BE2C (cell line): ENCODE results near the gene DET1.

Source experiments
- DNase-seq: peaks from one replicate; pipeline ENCODE4 v3.0.0-alpha.2; 2020
- H3K27me3 ChIP-seq: fragments of 250-450 bp; sonication (Bioruptor Pico); 2 replicates; pipeline ENCODE4 v1.5.1; 2020; ENCODE audit warnings: mild to moderate bottlenecking
- H3K36me3 ChIP-seq: fragments of 250-450 bp; sonication (Bioruptor Pico); 2 replicates; pipeline ENCODE4 v1.5.1; 2020; ENCODE audit warnings: mild to moderate bottlenecking
- H3K4me1 ChIP-seq: fragments of 250-450 bp; sonication (Bioruptor Pico); 2 replicates; pipeline ENCODE4 v1.5.1; 2020
- H3K4me3 ChIP-seq: 2 replicates; pipeline ENCODE4 v1.5.1; 2011; ENCODE audit warnings: low read depth, low read length
- H3K9me3 ChIP-seq: fragments of 250-450 bp; sonication (Bioruptor Pico); 2 replicates; pipeline ENCODE4 v1.5.1; 2020
- TF ChIP-seq, protein P1 (sequence below): IDR thresholded peaks from 2 replicates; pipeline ENCODE4 v1.5.1; 2012; ENCODE audit warnings: mild to moderate bottlenecking, low read depth, low read length

The DET1 gene

DNA sequence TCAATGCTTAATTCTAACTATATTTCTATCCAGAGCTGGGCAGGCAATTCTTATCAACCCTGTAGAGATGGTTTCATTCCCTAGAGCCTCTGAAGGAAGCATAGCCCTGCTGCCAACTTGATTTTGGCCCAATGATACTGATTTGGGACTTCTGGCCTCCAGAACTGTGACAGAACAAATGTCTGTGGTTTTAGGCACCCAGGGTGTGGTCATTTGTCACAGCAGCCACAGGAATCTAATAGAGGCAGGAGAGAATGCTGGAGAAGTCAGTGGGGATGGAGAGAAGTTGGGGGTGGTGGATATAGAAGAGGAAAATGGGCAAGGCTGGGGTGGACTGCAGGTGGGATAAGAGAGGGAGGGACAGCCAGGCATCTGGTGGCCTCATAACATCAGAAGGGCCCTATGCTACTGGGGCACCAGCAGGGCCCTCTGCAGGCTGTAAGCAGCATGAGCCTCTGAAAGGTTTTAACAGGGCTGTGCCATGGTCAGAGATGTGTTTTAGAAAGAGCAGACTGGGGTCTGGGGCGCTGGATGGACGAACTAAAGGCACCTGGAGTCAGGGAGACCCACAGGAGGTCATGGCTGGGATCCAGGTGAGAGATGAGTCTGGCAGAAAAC, 59.2 kb downstream of the DET1 start:
- Histone ChIP-seq H3K4me1 (no peaks in the 10 kb centered on the region; the same call in 1 of the 2 replicates), H3K4me3 (no peak overlapping the region), H3K36me3 (no peaks in the 10 kb centered on the region), H3K9me3 (no peaks in the 10 kb centered on the region), H3K27me3 (no peaks in the 10 kb centered on the region)
- TF ChIP-seq, protein P1, sequence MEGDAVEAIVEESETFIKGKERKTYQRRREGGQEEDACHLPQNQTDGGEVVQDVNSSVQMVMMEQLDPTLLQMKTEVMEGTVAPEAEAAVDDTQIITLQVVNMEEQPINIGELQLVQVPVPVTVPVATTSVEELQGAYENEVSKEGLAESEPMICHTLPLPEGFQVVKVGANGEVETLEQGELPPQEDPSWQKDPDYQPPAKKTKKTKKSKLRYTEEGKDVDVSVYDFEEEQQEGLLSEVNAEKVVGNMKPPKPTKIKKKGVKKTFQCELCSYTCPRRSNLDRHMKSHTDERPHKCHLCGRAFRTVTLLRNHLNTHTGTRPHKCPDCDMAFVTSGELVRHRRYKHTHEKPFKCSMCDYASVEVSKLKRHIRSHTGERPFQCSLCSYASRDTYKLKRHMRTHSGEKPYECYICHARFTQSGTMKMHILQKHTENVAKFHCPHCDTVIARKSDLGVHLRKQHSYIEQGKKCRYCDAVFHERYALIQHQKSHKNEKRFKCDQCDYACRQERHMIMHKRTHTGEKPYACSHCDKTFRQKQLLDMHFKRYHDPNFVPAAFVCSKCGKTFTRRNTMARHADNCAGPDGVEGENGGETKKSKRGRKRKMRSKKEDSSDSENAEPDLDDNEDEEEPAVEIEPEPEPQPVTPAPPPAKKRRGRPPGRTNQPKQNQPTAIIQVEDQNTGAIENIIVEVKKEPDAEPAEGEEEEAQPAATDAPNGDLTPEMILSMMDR: 0 out of 2 replicates have a peak, but pooled peaks have one; percentile 3
- DNase-seq: no peak

DNA sequence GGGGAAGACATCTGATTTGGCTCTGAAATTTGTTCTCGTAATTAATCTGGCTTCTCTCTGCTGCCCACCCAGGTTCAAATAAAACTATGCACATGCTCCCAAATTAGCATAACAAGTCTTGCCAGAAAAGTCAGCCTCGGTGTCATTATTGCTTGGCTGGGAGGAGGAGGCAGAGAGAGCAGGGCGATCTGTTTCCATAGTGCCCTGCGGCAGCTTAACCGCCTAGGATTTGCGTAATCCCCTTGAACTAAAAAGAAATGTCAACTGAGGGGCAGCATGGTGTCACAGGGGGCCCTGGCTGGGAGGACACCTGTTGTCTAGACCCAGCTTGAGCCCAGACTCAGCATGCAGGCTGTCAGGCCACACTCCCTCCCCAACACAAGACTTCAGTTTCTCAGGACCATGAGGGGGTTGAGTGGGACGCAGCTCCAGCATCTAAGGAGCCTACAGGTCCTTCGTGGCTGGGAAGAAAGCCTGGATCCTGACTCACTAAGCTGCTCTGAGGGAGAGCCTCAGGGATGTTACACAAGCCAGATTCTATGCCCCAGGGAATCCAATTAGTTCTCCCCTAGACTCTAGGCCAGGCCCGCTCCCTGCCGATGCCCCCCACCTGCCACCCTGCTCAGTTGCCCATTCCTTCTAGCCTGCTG, 61.7 kb downstream of the DET1 start:
- Histone ChIP-seq H3K36me3 (no peaks in the 10 kb centered on the region; the same call in 1 of the 2 replicates), H3K27me3 (no peaks in the 10 kb centered on the region), H3K9me3 (no peaks in the 10 kb centered on the region), H3K4me1 (no peaks in the 10 kb centered on the region; the same call in 1 of the 2 replicates), H3K4me3 (no peak overlapping the region)
- DNase-seq: peak; percentile 23
- TF ChIP-seq, protein P1: no peak

DNA sequence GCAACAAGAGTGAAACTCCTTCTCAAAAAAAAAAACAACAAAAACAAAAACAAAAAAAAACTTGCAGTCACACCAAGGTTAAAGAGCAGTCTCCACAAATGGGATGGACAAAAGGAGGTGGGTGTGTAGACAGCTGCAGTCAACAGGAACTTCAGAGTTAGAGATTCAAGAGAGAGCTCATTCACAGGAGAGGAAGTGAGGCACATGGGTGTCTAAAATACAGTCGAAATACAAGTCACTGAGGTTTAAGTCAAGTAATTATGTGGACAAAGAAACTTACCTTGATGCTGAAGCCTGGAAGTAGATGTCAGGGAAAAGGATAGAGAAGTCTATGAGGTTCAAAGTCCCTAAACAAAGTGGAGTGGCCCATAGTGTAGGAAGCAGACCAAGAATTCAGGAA, 64.2 kb downstream of the DET1 start:
- no peak for DNase-seq
- TF ChIP-seq, protein P1: no peak
- Histone ChIP-seq H3K4me1 (no peaks in the 10 kb centered on the region; the same call in 1 of the 2 replicates), H3K9me3 (no peaks in the 10 kb centered on the region), H3K27me3 (no peaks in the 10 kb centered on the region), H3K4me3 (no peak overlapping the region), H3K36me3 (peaks cover 10% of the 10 kb centered on the region)

DNA sequence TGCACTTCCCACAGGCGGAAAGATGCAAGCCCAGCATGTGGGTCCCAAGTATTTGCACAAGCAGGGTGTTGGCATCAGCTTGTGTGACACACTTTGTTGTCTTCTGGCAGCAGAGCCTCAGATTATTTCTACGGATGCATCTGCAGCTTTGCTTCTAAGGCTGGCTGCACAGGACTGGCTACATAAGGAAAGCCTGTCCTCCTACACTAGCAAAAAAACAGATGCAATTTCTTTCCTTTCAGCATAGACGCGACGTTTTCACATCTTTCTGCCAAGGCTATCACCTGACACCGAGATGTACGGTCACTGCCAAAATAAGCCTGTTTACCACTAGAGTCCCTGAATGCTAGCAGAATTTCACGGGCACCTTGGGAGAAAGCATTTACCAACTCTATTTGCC, 65.5 kb downstream of the DET1 start:
- H3K36me3 ChIP-seq: peaks cover 15% of the 10 kb centered on the region

GRCh38 chr15:88479169-88479568, 67.3 kb downstream of the DET1 start:
- H3K36me3 ChIP-seq: peaks cover 19% of the 10 kb centered on the region
- 0 out of 2 replicates have a peak, but pooled peaks cover 3% of the 10 kb centered on the region for H3K4me1 ChIP-seq
- no peak overlapping the region for H3K4me3 ChIP-seq
- DNase-seq: no peak
- H3K27me3 ChIP-seq: no peaks in the 10 kb centered on the region
- TF ChIP-seq, protein P1: peak; percentile 20; the same call in 1 of the 2 replicates
- H3K9me3 ChIP-seq: no peaks in the 10 kb centered on the region

More for the DNA sequence above, 65.5 kb downstream of the DET1 start:
- H3K4me3 ChIP-seq: no peak overlapping the region
- H3K27me3 ChIP-seq: no peaks in the 10 kb centered on the region
- DNase-seq: no peak
- H3K9me3 ChIP-seq: no peaks in the 10 kb centered on the region
- TF ChIP-seq, protein P1: no peak
- H3K4me1 ChIP-seq: peaks cover 3% of the 10 kb centered on the region; the same call in 1 of the 2 replicates

DNA sequence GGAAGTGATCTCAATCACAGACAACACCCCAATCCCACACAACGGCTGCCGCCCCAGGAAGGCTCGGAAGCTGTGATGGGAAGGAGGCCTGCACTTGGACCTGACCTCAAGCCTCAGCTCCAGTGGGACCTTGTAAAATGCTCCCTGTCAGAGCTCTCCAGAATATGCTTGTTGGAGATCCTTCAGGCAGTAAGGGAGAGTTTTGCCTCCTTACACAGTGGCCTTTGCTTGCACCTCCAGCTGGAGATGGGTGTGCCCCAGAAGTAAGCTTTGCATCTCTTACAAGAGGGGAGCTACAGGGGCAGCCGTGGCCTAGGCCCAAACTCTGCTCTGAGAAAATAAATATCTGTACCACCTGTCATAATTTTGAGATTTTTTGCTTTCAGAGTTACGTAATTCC, 68.6 kb downstream of the DET1 start:
- TF ChIP-seq, protein P1: no peak
- 0 out of 2 replicates have a peak, but pooled peaks cover 3% of the 10 kb centered on the region for H3K4me1 ChIP-seq
- H3K4me3 ChIP-seq: no peak overlapping the region
- H3K9me3 ChIP-seq: no peaks in the 10 kb centered on the region
- no peak for DNase-seq
- H3K36me3 ChIP-seq: peaks cover 19% of the 10 kb centered on the region
- no peaks in the 10 kb centered on the region for H3K27me3 ChIP-seq
